DND-41 (cell line): ENCODE data around the gene SPAG4.
A peak's percentile ranks its signal among the peaks of the same experiment; 100 is the strongest.

Experiments
- ATAC-seq: fragments of 200-7000 bp; cut with Tn5 transposase; 3 replicates; pipeline ENCODE4 v1.9.1; 2021; ENCODE audit warnings: low read depth; ENCODE audit not compliant: insufficient read depth
- DNase-seq: peaks from one replicate; pipeline ENCODE4 v3.0.0-alpha.2; 2020
- H2AFZ ChIP-seq: 2 replicates; pipeline ENCODE4 v1.6.0; 2012; ENCODE audit warnings: low read depth, low read length
- H3K27ac ChIP-seq: 2 replicates; pipeline ENCODE4 v1.5.1; 2012; ENCODE audit warnings: low read length, inconsistent platforms
- H3K27me3 ChIP-seq: fragments of 200-600 bp; sonication (generic); 2 replicates; pipeline ENCODE4 v1.6.0; 2012; ENCODE audit warnings: low read length, mild to moderate bottlenecking, inconsistent platforms; ENCODE audit not compliant: insufficient read depth, poor library complexity
- H3K36me3 ChIP-seq: 2 replicates; pipeline ENCODE4 v1.5.1; 2012; ENCODE audit warnings: low read length, inconsistent platforms; ENCODE audit not compliant: insufficient read depth
- H3K4me1 ChIP-seq: 2 replicates; pipeline ENCODE4 v1.5.1; 2012; ENCODE audit warnings: mild to moderate bottlenecking, low read length; ENCODE audit not compliant: insufficient read depth
- H3K4me2 ChIP-seq: 2 replicates; pipeline ENCODE4 v1.6.0; 2012; ENCODE audit warnings: mild to moderate bottlenecking, moderate library complexity, low read length, inconsistent platforms; ENCODE audit not compliant: insufficient read depth
- H3K4me3 ChIP-seq, 2 experiments: fragments of 200-600 bp in 1 of 2; shearing (Covaris generic) in 1 of 2; 2 replicates each; pipeline ENCODE4 v1.5.1; 2012 to 2016; ENCODE audit warnings: inconsistent platforms in 2 of 2, low read length in 2 of 2, mild to moderate bottlenecking in 2 of 2, low read depth in 1 of 2, moderate library complexity in 1 of 2
- H3K79me2 ChIP-seq: 2 replicates; pipeline ENCODE4 v1.6.0; 2012; ENCODE audit warnings: low read length, inconsistent platforms; ENCODE audit not compliant: insufficient read depth
- H3K9ac ChIP-seq: 2 replicates; pipeline ENCODE4 v1.6.0; 2012; ENCODE audit warnings: low read depth, mild to moderate bottlenecking, inconsistent platforms, low read length, moderate library complexity
- H3K9me3 ChIP-seq: 2 replicates; pipeline ENCODE4 v1.5.1; 2012; ENCODE audit warnings: low read length, moderate library complexity, mild to moderate bottlenecking, inconsistent platforms; ENCODE audit not compliant: insufficient read depth, severe bottlenecking
- H4K20me1 ChIP-seq: 2 replicates; pipeline ENCODE4 v1.6.0; 2012; ENCODE audit warnings: low read length; ENCODE audit not compliant: insufficient read depth
- CTCF ChIP-seq: IDR thresholded peaks from 2 replicates; pipeline ENCODE4 v1.5.1; 2012; ENCODE audit warnings: borderline replicate concordance, low read length, moderate library complexity, mild to moderate bottlenecking; ENCODE audit not compliant: poor library complexity, severe bottlenecking; ENCODE audit errors: extremely low read depth
- EZH2 ChIP-seq: IDR thresholded peaks from 3 replicates; pipeline ENCODE4 v1.6.1; 2012; ENCODE audit warnings: borderline replicate concordance, low read depth, mild to moderate bottlenecking, moderate library complexity, low read length, inconsistent platforms; ENCODE audit not compliant: severe bottlenecking

The SPAG4 gene

GRCh38 chr20:35616465-35617396 lies 1.1 kb downstream of the SPAG4 start:
- no peaks in the 10 kb centered on the region for H3K36me3 ChIP-seq
- no peak for TF ChIP-seq EZH2
- TF ChIP-seq CTCF: no peak
- H3K27ac ChIP-seq: peak overlapping the region; percentile 69
- H3K4me2 ChIP-seq: peak overlapping the region; percentile 44
- peak overlapping the region in 1 of 2 experiments; percentile 37; a peak in 1 of 4 replicates for H3K4me3 ChIP-seq
- no peaks in the 10 kb centered on the region for H3K27me3 ChIP-seq
- H2AFZ ChIP-seq: peak overlapping the region; percentile 44; the same call in 1 of the 2 replicates
- peaks cover 38% of the 10 kb centered on the region for H3K4me1 ChIP-seq
- no peak for DNase-seq
- no peaks in the 10 kb centered on the region for H4K20me1 ChIP-seq
- no peaks in the 10 kb centered on the region for H3K79me2 ChIP-seq
- ATAC-seq: no peak
- no peaks in the 10 kb centered on the region for H3K9me3 ChIP-seq
- no peak overlapping the region for H3K9ac ChIP-seq

- no peaks in the 10 kb centered on the region for H3K36me3 ChIP-seq
- no peak overlapping the region for H3K4me3 ChIP-seq
- no peak overlapping the region for H2AFZ ChIP-seq
- no peak for TF ChIP-seq CTCF
- TF ChIP-seq EZH2: no peak
- DNase-seq: no peak
- peaks cover 38% of the 10 kb centered on the region for H3K4me1 ChIP-seq
- no peak for ATAC-seq
- H3K9me3 ChIP-seq: no peaks in the 10 kb centered on the region
- H3K27ac ChIP-seq: no peak overlapping the region
- no peaks in the 10 kb centered on the region for H3K27me3 ChIP-seq
- no peak overlapping the region for H3K9ac ChIP-seq
- no peaks in the 10 kb centered on the region for H3K79me2 ChIP-seq
- no peaks in the 10 kb centered on the region for H4K20me1 ChIP-seq
- H3K4me2 ChIP-seq: peak overlapping the region; percentile 95; the same call in 1 of the 2 replicates
Measured at GRCh38 chr20:35617397-35618262, 2.0 kb downstream of the SPAG4 start.

- no peaks in the 10 kb centered on the region for H3K27me3 ChIP-seq
- H3K4me1 ChIP-seq: peaks cover 38% of the 10 kb centered on the region
- H3K4me3 ChIP-seq: peak overlapping the region in 1 of 2 experiments; percentile 66; a peak in 2 of 4 replicates
- no peak for ATAC-seq
- H2AFZ ChIP-seq: peak overlapping the region; percentile 42; the same call in 1 of the 2 replicates
- no peak overlapping the region for H3K27ac ChIP-seq
- DNase-seq: no peak
- peak overlapping the region; percentile 95 for H3K4me2 ChIP-seq
- no peaks in the 10 kb centered on the region for H3K36me3 ChIP-seq
- H3K79me2 ChIP-seq: no peaks in the 10 kb centered on the region
- H4K20me1 ChIP-seq: no peaks in the 10 kb centered on the region
- peak overlapping the region; percentile 25 for H3K9ac ChIP-seq
- H3K9me3 ChIP-seq: no peaks in the 10 kb centered on the region
- TF ChIP-seq CTCF: no peak
- TF ChIP-seq EZH2: no peak
Measured at GRCh38 chr20:35618263-35619131, 2.9 kb downstream of the SPAG4 start.
